ENCODE data around the gene CSNK2A1.

Gene CSNK2A1

GRCh38 chr20:564192-564591 is 20.6 kb upstream of the CSNK2A1 start:
- TF ChIP-seq CTCF (IDR thresholded peaks at IDR 0.05; ENCODE audit: low read depth, low read length) = no peak
- no peak overlapping the region for H3K4me3 ChIP-seq (replicated peaks in 1 of 2; ENCODE audit: low read depth in 2 of 2, low read length in 2 of 2)
- no peak for DNase-seq (ENCODE audit: low read depth in 2 of 2)

DNA sequence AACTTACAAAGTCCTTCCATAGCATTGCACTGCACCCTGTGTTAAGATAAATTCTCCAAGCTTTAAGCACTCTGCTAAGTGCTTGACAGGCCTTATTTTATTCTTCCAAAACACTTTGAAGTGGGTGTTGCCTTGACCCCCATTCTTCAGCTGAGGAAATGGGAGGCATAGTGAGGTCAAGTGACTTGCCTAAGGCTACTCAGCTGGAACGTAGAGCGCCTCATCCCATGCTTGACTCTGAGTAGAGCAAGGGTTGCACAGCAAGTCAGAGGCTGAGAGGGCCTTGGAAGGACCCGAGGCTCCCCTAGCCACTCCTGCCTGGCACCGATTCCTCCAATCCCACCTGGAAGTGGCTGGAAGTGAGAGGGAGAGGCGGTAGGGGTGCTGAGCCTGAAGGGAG is 19.6 kb upstream of the CSNK2A1 start:
- no peak for DNase-seq (ENCODE audit: low read depth in 2 of 2)
- H3K4me3 ChIP-seq (replicated peaks in 1 of 2; ENCODE audit: low read depth in 2 of 2, low read length in 2 of 2) = no peak overlapping the region
- TF ChIP-seq CTCF (IDR thresholded peaks at IDR 0.05; ENCODE audit: low read depth, low read length) = no peak

GRCh38 chr20:562232-562897 is 18.8 kb upstream of the CSNK2A1 start:
- DNase-seq (ENCODE audit: low read depth in 2 of 2) = no peak
- no peak for TF ChIP-seq CTCF (IDR thresholded peaks at IDR 0.05; ENCODE audit: low read depth, low read length)
- H3K4me3 ChIP-seq (replicated peaks in 1 of 2; ENCODE audit: low read depth in 2 of 2, low read length in 2 of 2) = no peak overlapping the region

DNA sequence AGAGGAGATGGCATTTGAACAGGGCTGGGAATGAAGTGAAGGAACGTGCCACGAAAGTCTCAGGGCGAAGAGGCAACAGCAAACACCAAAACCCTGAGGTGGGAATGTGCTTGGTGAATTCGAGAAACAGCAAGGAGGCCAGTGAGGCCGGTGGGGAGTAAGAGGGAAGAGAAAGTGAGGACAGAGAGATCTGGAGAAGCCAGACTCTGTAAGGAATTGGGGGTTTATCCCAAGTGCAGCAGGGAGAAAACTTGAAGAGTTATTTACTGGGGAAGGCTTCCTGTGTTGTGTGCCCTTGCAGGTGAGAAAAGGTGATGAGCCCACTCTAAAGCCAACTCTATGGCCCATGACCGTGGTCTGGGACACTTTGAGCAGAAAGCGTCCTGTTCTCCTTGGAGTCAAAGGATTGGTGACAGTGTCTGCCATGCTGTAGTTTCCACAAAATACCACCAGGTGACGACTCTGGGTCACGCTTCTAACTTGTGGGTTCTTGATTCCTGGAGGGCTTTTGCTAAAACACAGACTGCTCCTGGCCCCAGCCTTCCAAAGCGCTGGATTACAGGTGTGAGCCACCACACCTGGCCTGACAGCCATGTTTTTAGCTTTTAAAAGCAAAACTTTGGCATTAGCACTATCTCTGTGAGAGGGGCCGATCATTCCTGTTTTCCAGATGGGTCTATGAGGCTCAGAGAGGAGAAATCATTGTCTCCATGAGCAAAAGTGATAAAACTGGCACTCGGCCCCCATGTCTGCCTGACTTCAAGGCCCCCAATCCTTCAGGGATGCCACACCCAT is 18.0 kb upstream of the CSNK2A1 start:
- DNase-seq (ENCODE audit: low read depth in 2 of 2) = peak; percentile 77
- peak; percentile 100 for TF ChIP-seq CTCF (IDR thresholded peaks at IDR 0.05; ENCODE audit: low read depth, low read length)
- H3K4me3 ChIP-seq (replicated peaks in 1 of 2; ENCODE audit: low read depth in 2 of 2, low read length in 2 of 2) = no peak overlapping the region

- no peak overlapping the region for H3K4me3 ChIP-seq (replicated peaks in 1 of 2; ENCODE audit: low read depth in 2 of 2, low read length in 2 of 2)
- DNase-seq (ENCODE audit: low read depth in 2 of 2) = no peak
- TF ChIP-seq CTCF (IDR thresholded peaks at IDR 0.05; ENCODE audit: low read depth, low read length) = no peak
Measured at GRCh38 chr20:560680-561079, 17.1 kb upstream of the CSNK2A1 start.

- no peak overlapping the region for H3K4me3 ChIP-seq (replicated peaks in 1 of 2; ENCODE audit: low read depth in 2 of 2, low read length in 2 of 2)
- no peak for DNase-seq (ENCODE audit: low read depth in 2 of 2)
- no peak for TF ChIP-seq CTCF (IDR thresholded peaks at IDR 0.05; ENCODE audit: low read depth, low read length)
Measured at GRCh38 chr20:558117-558516, 14.5 kb upstream of the CSNK2A1 start.

Measured in cardiac fibroblast (primary cell).